ENCODE data around the gene SMARCC2. TPM values are rescaled to one million over a fixed set of nuclear protein-coding genes. Genes with fewer than 3 reads are reported as not detected.
A peak's percentile ranks its signal among the peaks of the same experiment; 100 is the strongest.

Gene SMARCC2
- total RNA-seq, 3 donors from 2014 or later (not counting 1 experiment from before 2014, with no cell fraction given): 205 to 232 (median 210) TPM

GRCh38 chr12:56150563-56150962 lies 38.7 kb downstream of the SMARCC2 start:
- H3K4me1 Mint-ChIP-seq: peaks cover 8 to 28% of the 10 kb centered on the region in 2 donors
- TF ChIP-seq CTCF (IDR thresholded peaks at IDR 0.05): no peak
- H3K9me3 Mint-ChIP-seq: no peaks in the 10 kb centered on the region
- no peak for ATAC-seq
- no peak overlapping the region for H3K27ac ChIP-seq (ENCODE audit: low read length)
- no peaks in the 10 kb centered on the region for H3K9me3 ChIP-seq (ENCODE audit: control insufficient read depth, insufficient read depth, low read length)
- no peaks in the 10 kb centered on the region for H3K27me3 Mint-ChIP-seq (ENCODE audit: low read depth in 2 of 2)
- peaks cover 16% of the 10 kb centered on the region for H3K4me1 ChIP-seq (ENCODE audit: control insufficient read depth, insufficient read depth, low read length)
- peak overlapping the region; percentile 94 to 99 for H3K27ac Mint-ChIP-seq
- H3K36me3 ChIP-seq (ENCODE audit: control insufficient read depth, insufficient read depth, low read length): no peaks in the 10 kb centered on the region
- intact Hi-C loops (cut with micrococcal nuclease): loop anchor here (10.0 kb wide), 1 partner anchor 106 kb away; the partner anchor contains the start of gene RPS26
- H3K4me3 Mint-ChIP-seq: peak overlapping the region; percentile 56
- peak in 1 of 2 donors; percentile 42 for DNase-seq
- no peak overlapping the region for H3K4me3 ChIP-seq (ENCODE audit: low read length)
- 0% methylated on average over 1 of the region's 3 CpGs for WGBS (ENCODE audit: insufficient coverage)
- no peaks in the 10 kb centered on the region for H3K36me3 Mint-ChIP-seq
- H3K27me3 ChIP-seq (ENCODE audit: control insufficient read depth, insufficient read depth, low read length): no peaks in the 10 kb centered on the region

- TF ChIP-seq CTCF (IDR thresholded peaks at IDR 0.05): no peak
- Mint-ChIP-seq H3K9me3 (no peaks in the 10 kb centered on the region), H3K36me3 (peaks cover 19% of the 10 kb centered on the region), H3K27ac (no peak overlapping the region), H3K4me1 (peaks cover 6 to 20% of the 10 kb centered on the region in 2 donors), H3K27me3 (ENCODE audit: low read depth in 2 of 2) (no peaks in the 10 kb centered on the region), H3K4me3 (no peak overlapping the region)
- Histone ChIP-seq H3K27me3 (ENCODE audit: control insufficient read depth, insufficient read depth, low read length) (no peaks in the 10 kb centered on the region), H3K9me3 (ENCODE audit: control insufficient read depth, insufficient read depth, low read length) (no peaks in the 10 kb centered on the region), H3K27ac (ENCODE audit: low read length) (no peak overlapping the region), H3K4me3 (ENCODE audit: low read length) (no peak overlapping the region), H3K4me1 (ENCODE audit: control insufficient read depth, insufficient read depth, low read length) (peaks cover 18% of the 10 kb centered on the region), H3K36me3 (ENCODE audit: control insufficient read depth, insufficient read depth, low read length) (peaks cover 34% of the 10 kb centered on the region)
- no peak for ATAC-seq
- intact Hi-C loops (cut with micrococcal nuclease): no loop called here
- DNase-seq: no peak
- WGBS (ENCODE audit: insufficient coverage): 93% methylated on average over 10 of the region's 13 CpGs
Measured at GRCh38 chr12:56146492-56147460, 42.5 kb downstream of the SMARCC2 start.

- no peak for TF ChIP-seq CTCF (IDR thresholded peaks at IDR 0.05)
- no peak overlapping the region for H3K4me3 Mint-ChIP-seq
- 98% methylated on average over 3 of the region's 3 CpGs for WGBS (ENCODE audit: insufficient coverage)
- H3K36me3 Mint-ChIP-seq: peaks cover 29% of the 10 kb centered on the region
- peaks cover 11% of the 10 kb centered on the region for H3K4me1 ChIP-seq (ENCODE audit: control insufficient read depth, insufficient read depth, low read length)
- H3K27ac ChIP-seq (ENCODE audit: low read length): no peak overlapping the region
- no peak for DNase-seq
- no peak overlapping the region for H3K4me3 ChIP-seq (ENCODE audit: low read length)
- intact Hi-C loops (cut with micrococcal nuclease): no loop called here
- H3K36me3 ChIP-seq (ENCODE audit: control insufficient read depth, insufficient read depth, low read length): peaks cover 46% of the 10 kb centered on the region
- H3K27ac Mint-ChIP-seq: peak overlapping the region in 1 of 2 donors; percentile 36
- no peaks in the 10 kb centered on the region for H3K9me3 ChIP-seq (ENCODE audit: control insufficient read depth, insufficient read depth, low read length)
- no peaks in the 10 kb centered on the region for H3K9me3 Mint-ChIP-seq
- peaks cover 0 to 8% of the 10 kb centered on the region in 2 donors for H3K4me1 Mint-ChIP-seq
- H3K27me3 Mint-ChIP-seq (ENCODE audit: low read depth in 2 of 2): no peaks in the 10 kb centered on the region
- H3K27me3 ChIP-seq (ENCODE audit: control insufficient read depth, insufficient read depth, low read length): no peaks in the 10 kb centered on the region
- no peak for ATAC-seq
Measured at GRCh38 chr12:56145217-56145616, 44.1 kb downstream of the SMARCC2 start.
